GM23338 (cell line): ENCODE data around the gene GRM8. TPM values are rescaled to one million over a fixed set of nuclear protein-coding genes. Genes with fewer than 3 reads are reported as not detected.

Source experiments
- ATAC-seq: fragments of 200-7000 bp; cut with Tn5 transposase; 3 replicates; pipeline ENCODE4 v1.9.1; 2020
- DNase-seq: peaks from one replicate; pipeline ENCODE4 v3.0.0-alpha.2; 2015; ENCODE audit warnings: low spot score
- H2AFZ ChIP-seq: fragments of 200-600 bp; sonication (generic); 2 replicates; pipeline ENCODE4 v1.8.0; 2016; ENCODE audit warnings: antibody characterized with exemption, mild to moderate bottlenecking, moderate library complexity
- H3F3A ChIP-seq: fragments of 200-600 bp; sonication (generic); replicated peaks from 2 replicates; pipeline ENCODE4 v1.8.0; 2017; ENCODE audit warnings: antibody characterized with exemption, mixed run types, low read depth
- H3K27ac ChIP-seq: fragments of 200-600 bp; sonication (generic); 2 replicates; pipeline ENCODE4 v1.6.1; 2016; ENCODE audit warnings: low read depth
- H3K27me3 ChIP-seq: fragments of 200-600 bp; sonication (generic); 2 replicates; pipeline ENCODE4 v1.8.0; 2016; ENCODE audit warnings: mild to moderate bottlenecking, mixed run types, moderate library complexity; ENCODE audit not compliant: insufficient read depth
- H3K36me3 ChIP-seq: fragments of 200-600 bp; sonication (generic); 2 replicates; pipeline ENCODE4 v1.8.0; 2016; ENCODE audit warnings: mild to moderate bottlenecking; ENCODE audit not compliant: insufficient read depth
- H3K4me1 ChIP-seq: fragments of 200-600 bp; sonication (generic); 2 replicates; pipeline ENCODE4 v1.8.0; 2016; ENCODE audit warnings: mild to moderate bottlenecking, moderate library complexity; ENCODE audit not compliant: insufficient read depth
- H3K4me2 ChIP-seq: fragments of 200-600 bp; sonication (generic); 2 replicates; pipeline ENCODE4 v1.7.1; 2017; ENCODE audit warnings: mixed run types
- H3K4me3 ChIP-seq: fragments of 200-600 bp; sonication (generic); 2 replicates; pipeline ENCODE4 v1.6.1; 2016; ENCODE audit warnings: mixed run types
- H3K79me2 ChIP-seq: fragments of 200-600 bp; sonication (generic); replicated peaks from 2 replicates; pipeline ENCODE4 v1.8.0; 2017; ENCODE audit warnings: mild to moderate bottlenecking; ENCODE audit not compliant: insufficient read depth
- H3K9me2 ChIP-seq: fragments of 200-600 bp; sonication (generic); 2 replicates; pipeline ENCODE4 v1.8.0; 2017; ENCODE audit not compliant: insufficient read depth
- H4K20me1 ChIP-seq: fragments of 200-600 bp; sonication (generic); replicated peaks from 2 replicates; pipeline ENCODE4 v1.8.0; 2017; ENCODE audit warnings: mild to moderate bottlenecking; ENCODE audit not compliant: insufficient read depth
- H3K27ac Mint-ChIP-seq: 2 replicates; pipeline ENCODE4 v1.8.0; 2020; ENCODE audit warnings: inconsistent platforms, mild to moderate bottlenecking, moderate library complexity, mixed read lengths
- H3K27me3 Mint-ChIP-seq: 3 replicates; pipeline ENCODE4 v1.8.0; 2022; ENCODE audit warnings: low read depth, mild to moderate bottlenecking, moderate library complexity, mixed read lengths, inconsistent platforms; ENCODE audit not compliant: insufficient read depth, poor library complexity
- H3K36me3 Mint-ChIP-seq: 3 replicates; pipeline ENCODE4 v1.8.0; 2021; ENCODE audit warnings: low read depth, mild to moderate bottlenecking, inconsistent platforms, moderate library complexity, mixed read lengths
- H3K4me1 Mint-ChIP-seq: 3 replicates; pipeline ENCODE4 v1.8.0; 2020; ENCODE audit warnings: mild to moderate bottlenecking, inconsistent platforms, mixed read lengths
- H3K4me3 Mint-ChIP-seq: 3 replicates; pipeline ENCODE4 v1.8.0; 2021; ENCODE audit warnings: moderate library complexity, mild to moderate bottlenecking, inconsistent platforms, mixed read lengths
- H3K9me3 Mint-ChIP-seq: 3 replicates; pipeline ENCODE4 v1.8.0; 2020; ENCODE audit warnings: moderate library complexity, mild to moderate bottlenecking, inconsistent platforms, mixed read lengths
- EZH2 ChIP-seq: fragments of 200-600 bp; sonication (generic); IDR thresholded peaks from one replicate; pipeline ENCODE4 v1.8.0; 2017; ENCODE audit warnings: antibody characterized with exemption, mild to moderate bottlenecking, low read depth; ENCODE audit not compliant: unreplicated experiment
- NANOG ChIP-seq: IDR thresholded peaks from 2 replicates; pipeline ENCODE4 v1.6.1; 2016; ENCODE audit warnings: antibody characterized with exemption, borderline replicate concordance
- STAT1 ChIP-seq: IDR thresholded peaks from one replicate; pipeline ENCODE4 v1.6.1; 2016; ENCODE audit warnings: antibody characterized with exemption; ENCODE audit not compliant: unreplicated experiment
- ZNF114 ChIP-seq: fragments of 250-450 bp; sonication (Bioruptor Pico); IDR thresholded peaks from 2 replicates; pipeline ENCODE4 v1.5.0; 2020; ENCODE audit warnings: mild to moderate bottlenecking, moderate library complexity
- ZNF331 ChIP-seq: fragments of 250-450 bp; sonication (Bioruptor Pico); IDR thresholded peaks from 2 replicates; pipeline ENCODE4 v1.5.0; 2020; ENCODE audit warnings: low read depth, mild to moderate bottlenecking, moderate library complexity
- polyA plus RNA-seq: library from polyadenylated mRNA; unstranded; fragments of >200 nt; fragmentation: Nextera tagmentation; extraction: Ambion mirVana; gene quantifications from 2 replicates; pipeline ENCODE4 v1.2.1, GENCODE V29; 2016
- total RNA-seq: library from RNA; depleted of rRNA; stranded (reverse); fragments of >200 nt; shearing (Covaris generic); gene quantifications from 2 replicates; pipeline ENCODE4 v1.2.3, GENCODE V29; 2014
- TF ChIP-seq, protein P1 (sequence below): fragments of 250-450 bp; sonication (Bioruptor Pico); IDR thresholded peaks from 2 replicates; pipeline ENCODE4 v1.5.0; 2020; ENCODE audit warnings: mild to moderate bottlenecking, moderate library complexity
- TF ChIP-seq, protein P2 (sequence below): IDR thresholded peaks from one replicate; pipeline ENCODE4 v1.6.1; 2018; ENCODE audit warnings: antibody characterized with exemption; ENCODE audit not compliant: unreplicated experiment

GRM8 gene
- total and polyA plus RNA-seq, 2 experiments from 2014 or later: 1.9 to 6.6 TPM

DNA sequence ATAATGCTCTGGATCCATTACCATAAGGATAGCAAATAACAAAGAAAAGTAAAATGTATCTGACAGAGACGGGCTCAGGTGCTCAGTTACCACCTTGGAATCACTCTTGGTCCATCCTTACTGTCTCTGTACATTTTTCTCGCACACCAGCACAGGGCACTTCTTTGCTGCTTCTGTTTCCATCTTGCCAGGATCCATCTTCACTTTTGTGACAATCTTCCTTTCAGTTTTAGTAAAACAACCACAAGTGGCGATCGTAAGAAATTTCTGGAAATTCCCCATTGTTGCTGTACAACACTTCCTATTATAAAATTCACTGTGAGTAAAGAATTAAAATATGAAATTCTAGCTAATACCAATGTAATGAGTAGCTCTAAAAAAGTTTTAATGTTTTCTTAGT lies 695.5 kb downstream of the GRM8 start (continued):
- TF ChIP-seq, protein P1, sequence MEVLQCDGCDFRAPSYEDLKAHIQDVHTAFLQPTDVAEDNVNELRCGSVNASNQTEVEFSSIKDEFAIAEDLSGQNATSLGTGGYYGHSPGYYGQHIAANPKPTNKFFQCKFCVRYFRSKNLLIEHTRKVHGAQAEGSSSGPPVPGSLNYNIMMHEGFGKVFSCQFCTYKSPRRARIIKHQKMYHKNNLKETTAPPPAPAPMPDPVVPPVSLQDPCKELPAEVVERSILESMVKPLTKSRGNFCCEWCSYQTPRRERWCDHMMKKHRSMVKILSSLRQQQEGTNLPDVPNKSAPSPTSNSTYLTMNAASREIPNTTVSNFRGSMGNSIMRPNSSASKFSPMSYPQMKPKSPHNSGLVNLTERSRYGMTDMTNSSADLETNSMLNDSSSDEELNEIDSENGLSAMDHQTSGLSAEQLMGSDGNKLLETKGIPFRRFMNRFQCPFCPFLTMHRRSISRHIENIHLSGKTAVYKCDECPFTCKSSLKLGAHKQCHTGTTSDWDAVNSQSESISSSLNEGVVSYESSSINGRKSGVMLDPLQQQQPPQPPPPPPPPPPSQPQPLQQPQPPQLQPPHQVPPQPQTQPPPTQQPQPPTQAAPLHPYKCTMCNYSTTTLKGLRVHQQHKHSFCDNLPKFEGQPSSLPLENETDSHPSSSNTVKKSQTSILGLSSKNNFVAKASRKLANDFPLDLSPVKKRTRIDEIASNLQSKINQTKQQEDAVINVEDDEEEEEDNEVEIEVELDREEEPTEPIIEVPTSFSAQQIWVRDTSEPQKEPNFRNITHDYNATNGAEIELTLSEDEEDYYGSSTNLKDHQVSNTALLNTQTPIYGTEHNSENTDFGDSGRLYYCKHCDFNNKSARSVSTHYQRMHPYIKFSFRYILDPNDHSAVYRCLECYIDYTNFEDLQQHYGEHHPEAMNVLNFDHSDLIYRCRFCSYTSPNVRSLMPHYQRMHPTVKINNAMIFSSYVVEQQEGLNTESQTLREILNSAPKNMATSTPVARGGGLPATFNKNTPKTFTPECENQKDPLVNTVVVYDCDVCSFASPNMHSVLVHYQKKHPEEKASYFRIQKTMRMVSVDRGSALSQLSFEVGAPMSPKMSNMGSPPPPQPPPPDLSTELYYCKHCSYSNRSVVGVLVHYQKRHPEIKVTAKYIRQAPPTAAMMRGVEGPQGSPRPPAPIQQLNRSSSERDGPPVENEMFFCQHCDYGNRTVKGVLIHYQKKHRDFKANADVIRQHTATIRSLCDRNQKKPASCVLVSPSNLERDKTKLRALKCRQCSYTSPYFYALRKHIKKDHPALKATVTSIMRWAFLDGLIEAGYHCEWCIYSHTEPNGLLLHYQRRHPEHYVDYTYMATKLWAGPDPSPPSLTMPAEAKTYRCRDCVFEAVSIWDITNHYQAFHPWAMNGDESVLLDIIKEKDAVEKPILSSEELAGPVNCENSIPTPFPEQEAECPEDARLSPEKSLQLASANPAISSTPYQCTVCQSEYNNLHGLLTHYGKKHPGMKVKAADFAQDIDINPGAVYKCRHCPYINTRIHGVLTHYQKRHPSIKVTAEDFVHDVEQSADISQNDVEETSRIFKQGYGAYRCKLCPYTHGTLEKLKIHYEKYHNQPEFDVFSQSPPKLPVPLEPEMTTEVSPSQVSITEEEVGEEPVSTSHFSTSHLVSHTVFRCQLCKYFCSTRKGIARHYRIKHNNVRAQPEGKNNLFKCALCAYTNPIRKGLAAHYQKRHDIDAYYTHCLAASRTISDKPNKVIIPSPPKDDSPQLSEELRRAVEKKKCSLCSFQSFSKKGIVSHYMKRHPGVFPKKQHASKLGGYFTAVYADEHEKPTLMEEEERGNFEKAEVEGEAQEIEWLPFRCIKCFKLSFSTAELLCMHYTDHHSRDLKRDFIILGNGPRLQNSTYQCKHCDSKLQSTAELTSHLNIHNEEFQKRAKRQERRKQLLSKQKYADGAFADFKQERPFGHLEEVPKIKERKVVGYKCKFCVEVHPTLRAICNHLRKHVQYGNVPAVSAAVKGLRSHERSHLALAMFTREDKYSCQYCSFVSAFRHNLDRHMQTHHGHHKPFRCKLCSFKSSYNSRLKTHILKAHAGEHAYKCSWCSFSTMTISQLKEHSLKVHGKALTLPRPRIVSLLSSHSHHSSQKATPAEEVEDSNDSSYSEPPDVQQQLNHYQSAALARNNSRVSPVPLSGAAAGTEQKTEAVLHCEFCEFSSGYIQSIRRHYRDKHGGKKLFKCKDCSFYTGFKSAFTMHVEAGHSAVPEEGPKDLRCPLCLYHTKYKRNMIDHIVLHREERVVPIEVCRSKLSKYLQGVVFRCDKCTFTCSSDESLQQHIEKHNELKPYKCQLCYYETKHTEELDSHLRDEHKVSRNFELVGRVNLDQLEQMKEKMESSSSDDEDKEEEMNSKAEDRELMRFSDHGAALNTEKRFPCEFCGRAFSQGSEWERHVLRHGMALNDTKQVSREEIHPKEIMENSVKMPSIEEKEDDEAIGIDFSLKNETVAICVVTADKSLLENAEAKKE (CRISPR knock-in tag): no peak
- TF ChIP-seq STAT1 (no peak), NANOG (no peak), ZNF114 (no peak), EZH2 (no peak)
- TF ChIP-seq, protein P2, sequence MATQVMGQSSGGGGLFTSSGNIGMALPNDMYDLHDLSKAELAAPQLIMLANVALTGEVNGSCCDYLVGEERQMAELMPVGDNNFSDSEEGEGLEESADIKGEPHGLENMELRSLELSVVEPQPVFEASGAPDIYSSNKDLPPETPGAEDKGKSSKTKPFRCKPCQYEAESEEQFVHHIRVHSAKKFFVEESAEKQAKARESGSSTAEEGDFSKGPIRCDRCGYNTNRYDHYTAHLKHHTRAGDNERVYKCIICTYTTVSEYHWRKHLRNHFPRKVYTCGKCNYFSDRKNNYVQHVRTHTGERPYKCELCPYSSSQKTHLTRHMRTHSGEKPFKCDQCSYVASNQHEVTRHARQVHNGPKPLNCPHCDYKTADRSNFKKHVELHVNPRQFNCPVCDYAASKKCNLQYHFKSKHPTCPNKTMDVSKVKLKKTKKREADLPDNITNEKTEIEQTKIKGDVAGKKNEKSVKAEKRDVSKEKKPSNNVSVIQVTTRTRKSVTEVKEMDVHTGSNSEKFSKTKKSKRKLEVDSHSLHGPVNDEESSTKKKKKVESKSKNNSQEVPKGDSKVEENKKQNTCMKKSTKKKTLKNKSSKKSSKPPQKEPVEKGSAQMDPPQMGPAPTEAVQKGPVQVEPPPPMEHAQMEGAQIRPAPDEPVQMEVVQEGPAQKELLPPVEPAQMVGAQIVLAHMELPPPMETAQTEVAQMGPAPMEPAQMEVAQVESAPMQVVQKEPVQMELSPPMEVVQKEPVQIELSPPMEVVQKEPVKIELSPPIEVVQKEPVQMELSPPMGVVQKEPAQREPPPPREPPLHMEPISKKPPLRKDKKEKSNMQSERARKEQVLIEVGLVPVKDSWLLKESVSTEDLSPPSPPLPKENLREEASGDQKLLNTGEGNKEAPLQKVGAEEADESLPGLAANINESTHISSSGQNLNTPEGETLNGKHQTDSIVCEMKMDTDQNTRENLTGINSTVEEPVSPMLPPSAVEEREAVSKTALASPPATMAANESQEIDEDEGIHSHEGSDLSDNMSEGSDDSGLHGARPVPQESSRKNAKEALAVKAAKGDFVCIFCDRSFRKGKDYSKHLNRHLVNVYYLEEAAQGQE: no peak

DNA sequence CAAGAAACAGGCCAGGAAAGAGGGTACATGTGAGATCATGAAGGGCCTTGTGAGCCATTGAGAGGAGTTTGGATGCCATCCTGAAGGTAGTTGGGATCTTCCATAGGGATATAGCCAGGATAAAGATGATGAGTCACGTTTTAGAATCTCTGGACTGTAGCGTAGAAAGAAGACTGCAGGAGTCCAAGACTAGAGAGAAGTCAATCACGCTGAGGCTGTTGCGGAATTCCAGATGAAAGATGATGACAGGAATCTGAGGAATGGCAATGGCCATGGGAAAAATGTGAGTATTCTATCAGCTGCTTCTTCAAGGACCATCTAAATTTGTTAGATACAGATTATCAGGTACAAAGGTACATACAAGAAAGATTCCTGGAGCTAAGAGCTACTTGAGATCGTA lies 711.3 kb downstream of the GRM8 start:
- H3K4me1 ChIP-seq: no peaks in the 10 kb centered on the region
- Mint-ChIP-seq H3K27me3 (peaks cover 3% of the 10 kb centered on the region), H3K36me3 (no peaks in the 10 kb centered on the region), H3K9me3 (no peaks in the 10 kb centered on the region), H3K27ac (peak overlapping the region; percentile 38; the same call in 1 of the 2 replicates), H3K4me1 (no peaks in the 10 kb centered on the region), H3K4me3 (no peak overlapping the region)
- H3K27ac ChIP-seq: no peak overlapping the region
- ATAC-seq (no peak), DNase-seq (no peak)
- no peak overlapping the region for H3K4me3 ChIP-seq
- H3K9me2 ChIP-seq: no peaks in the 10 kb centered on the region
- no peak overlapping the region for H2AFZ ChIP-seq
- H3K79me2 ChIP-seq: no peaks in the 10 kb centered on the region
- H3K27me3 ChIP-seq: no peaks in the 10 kb centered on the region
- no peaks in the 10 kb centered on the region for H4K20me1 ChIP-seq
- H3K36me3 ChIP-seq: no peaks in the 10 kb centered on the region
- no peak overlapping the region for H3K4me2 ChIP-seq
- H3F3A ChIP-seq: no peaks in the 10 kb centered on the region
- no peak for TF ChIP-seq ZNF114
- TF ChIP-seq, protein P1 (CRISPR knock-in tag): no peak
- no peak for TF ChIP-seq ZNF331 (CRISPR knock-in tag)
